PFSK-1 (cell line): Measurements from ENCODE around the gene DUOX2.

Experiments
- FOXP2 ChIP-seq: optimal IDR thresholded peaks from 2 replicates; pipeline ENCODE3; 2011; ENCODE audit warnings: borderline replicate concordance, control low read depth, inconsistent platforms; ENCODE audit not compliant: insufficient read depth; ENCODE audit errors: extremely low read length, extremely low read depth
- POLR2AphosphoS5 ChIP-seq: IDR thresholded peaks from 2 replicates; pipeline ENCODE4 v1.6.1; 2012; ENCODE audit warnings: low read depth, mild to moderate bottlenecking, control low read depth, low read length, moderate library complexity
- SIN3A ChIP-seq: IDR thresholded peaks from 2 replicates; pipeline ENCODE4 v1.6.1; 2012; ENCODE audit warnings: mild to moderate bottlenecking, low read length, moderate library complexity, borderline replicate concordance; ENCODE audit not compliant: insufficient read depth
- TAF1 ChIP-seq: IDR thresholded peaks from 2 replicates; pipeline ENCODE4 v1.6.1; 2012; ENCODE audit warnings: low read length, control low read depth, borderline replicate concordance; ENCODE audit not compliant: insufficient read depth
- TF ChIP-seq, protein P1 (sequence below), 2 experiments: IDR thresholded peaks; 2 replicates each; pipeline versions ENCODE4 v1.6.1 to v1.8.0; 2011 to 2012; ENCODE audit warnings: low read depth in 2 of 2, low read length in 2 of 2, control low read depth in 1 of 2, inconsistent platforms in 1 of 2, mild to moderate bottlenecking in 1 of 2, moderate library complexity in 1 of 2; ENCODE audit not compliant: insufficient read depth in 1 of 2

Gene DUOX2

DNA sequence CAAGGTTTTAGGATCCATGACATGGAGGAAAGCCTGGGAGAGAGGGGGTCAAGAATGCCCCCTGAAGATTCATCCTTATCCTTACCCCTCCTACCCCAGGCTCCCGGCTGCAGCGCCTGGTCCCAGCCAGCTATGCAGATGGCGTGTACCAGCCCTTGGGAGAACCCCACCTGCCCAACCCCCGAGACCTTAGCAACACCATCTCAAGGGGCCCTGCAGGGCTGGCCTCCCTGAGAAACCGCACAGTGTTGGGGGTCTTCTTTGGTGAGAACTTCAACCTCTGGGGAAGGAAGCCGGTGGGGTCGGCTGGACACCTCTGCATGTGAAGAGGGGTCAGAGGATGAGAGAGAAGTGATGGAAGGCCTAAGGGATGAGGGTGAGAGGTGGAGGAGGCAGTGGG lies 20.1 kb upstream of the DUOX2 start:
- no peak for TF ChIP-seq SIN3A
- no peak for TF ChIP-seq TAF1
- no peak for TF ChIP-seq FOXP2
- TF ChIP-seq, protein P1, sequence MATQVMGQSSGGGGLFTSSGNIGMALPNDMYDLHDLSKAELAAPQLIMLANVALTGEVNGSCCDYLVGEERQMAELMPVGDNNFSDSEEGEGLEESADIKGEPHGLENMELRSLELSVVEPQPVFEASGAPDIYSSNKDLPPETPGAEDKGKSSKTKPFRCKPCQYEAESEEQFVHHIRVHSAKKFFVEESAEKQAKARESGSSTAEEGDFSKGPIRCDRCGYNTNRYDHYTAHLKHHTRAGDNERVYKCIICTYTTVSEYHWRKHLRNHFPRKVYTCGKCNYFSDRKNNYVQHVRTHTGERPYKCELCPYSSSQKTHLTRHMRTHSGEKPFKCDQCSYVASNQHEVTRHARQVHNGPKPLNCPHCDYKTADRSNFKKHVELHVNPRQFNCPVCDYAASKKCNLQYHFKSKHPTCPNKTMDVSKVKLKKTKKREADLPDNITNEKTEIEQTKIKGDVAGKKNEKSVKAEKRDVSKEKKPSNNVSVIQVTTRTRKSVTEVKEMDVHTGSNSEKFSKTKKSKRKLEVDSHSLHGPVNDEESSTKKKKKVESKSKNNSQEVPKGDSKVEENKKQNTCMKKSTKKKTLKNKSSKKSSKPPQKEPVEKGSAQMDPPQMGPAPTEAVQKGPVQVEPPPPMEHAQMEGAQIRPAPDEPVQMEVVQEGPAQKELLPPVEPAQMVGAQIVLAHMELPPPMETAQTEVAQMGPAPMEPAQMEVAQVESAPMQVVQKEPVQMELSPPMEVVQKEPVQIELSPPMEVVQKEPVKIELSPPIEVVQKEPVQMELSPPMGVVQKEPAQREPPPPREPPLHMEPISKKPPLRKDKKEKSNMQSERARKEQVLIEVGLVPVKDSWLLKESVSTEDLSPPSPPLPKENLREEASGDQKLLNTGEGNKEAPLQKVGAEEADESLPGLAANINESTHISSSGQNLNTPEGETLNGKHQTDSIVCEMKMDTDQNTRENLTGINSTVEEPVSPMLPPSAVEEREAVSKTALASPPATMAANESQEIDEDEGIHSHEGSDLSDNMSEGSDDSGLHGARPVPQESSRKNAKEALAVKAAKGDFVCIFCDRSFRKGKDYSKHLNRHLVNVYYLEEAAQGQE (IDR thresholded peaks at IDR 0.05; ENCODE audit: insufficient read depth in 1 of 2, low read depth in 2 of 2, low read length in 2 of 2): no peak
- TF ChIP-seq POLR2AphosphoS5: no peak

DNA sequence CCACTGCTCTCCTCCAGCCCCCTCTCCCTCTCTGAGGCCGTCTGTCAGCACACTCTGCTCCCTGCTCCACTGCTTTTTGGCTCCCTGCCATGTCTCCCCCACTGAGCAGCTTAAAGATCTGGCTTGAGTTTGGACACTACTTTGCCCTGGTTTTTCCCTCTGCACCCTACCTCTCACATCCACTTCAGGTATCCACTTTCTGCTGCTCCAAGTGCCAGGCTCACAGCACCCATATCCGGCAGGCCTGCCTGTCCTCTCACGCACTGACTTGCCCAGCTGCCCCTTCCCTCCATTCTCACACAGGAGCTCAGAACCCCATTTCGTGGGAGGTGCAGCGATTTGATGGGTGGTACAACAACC lies 19.6 kb upstream of the DUOX2 start:
- TF ChIP-seq, protein P1 (IDR thresholded peaks at IDR 0.05; ENCODE audit: insufficient read depth in 1 of 2, low read depth in 2 of 2, low read length in 2 of 2): no peak
- TF ChIP-seq SIN3A: no peak
- TF ChIP-seq TAF1: no peak
- TF ChIP-seq FOXP2: no peak

DNA sequence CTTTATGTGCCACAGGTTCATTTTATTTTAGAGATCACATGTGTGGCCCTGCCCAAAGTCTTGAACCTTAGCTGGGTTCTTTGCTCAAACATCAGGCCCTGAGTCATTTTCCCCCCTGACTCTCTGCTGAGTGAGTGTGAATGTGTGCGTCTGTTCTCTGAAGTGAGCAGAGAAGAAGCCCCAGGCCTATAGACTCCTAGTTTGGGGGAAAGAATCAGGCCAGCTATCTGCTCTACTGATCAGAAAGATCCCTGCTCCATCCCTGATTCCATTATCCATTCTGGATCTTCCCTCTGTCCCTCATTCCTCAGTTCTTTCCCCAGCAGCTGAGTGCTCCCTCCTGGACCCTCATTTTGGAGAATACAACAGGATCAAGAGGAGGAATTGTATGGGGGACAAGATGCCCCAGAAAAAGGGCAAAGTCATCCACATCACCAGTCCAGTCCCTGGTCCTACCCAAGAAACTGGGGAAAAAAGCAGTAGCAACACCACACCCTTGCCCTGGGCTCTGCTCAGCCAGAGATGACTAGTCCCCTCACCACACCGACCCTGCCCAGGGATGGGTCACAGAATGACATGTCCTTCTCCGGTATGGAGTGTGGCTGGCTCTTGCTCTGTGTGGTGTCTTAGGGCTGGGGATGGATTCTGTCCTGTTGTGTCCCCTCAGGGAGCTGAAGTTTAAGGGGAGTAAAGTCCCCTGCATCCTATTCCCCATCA lies 19.0 kb upstream of the DUOX2 start:
- TF ChIP-seq, protein P1 (IDR thresholded peaks at IDR 0.05; ENCODE audit: insufficient read depth in 1 of 2, low read depth in 2 of 2, low read length in 2 of 2): no peak
- TF ChIP-seq SIN3A (no peak), POLR2AphosphoS5 (no peak), FOXP2 (no peak), TAF1 (no peak)

DNA sequence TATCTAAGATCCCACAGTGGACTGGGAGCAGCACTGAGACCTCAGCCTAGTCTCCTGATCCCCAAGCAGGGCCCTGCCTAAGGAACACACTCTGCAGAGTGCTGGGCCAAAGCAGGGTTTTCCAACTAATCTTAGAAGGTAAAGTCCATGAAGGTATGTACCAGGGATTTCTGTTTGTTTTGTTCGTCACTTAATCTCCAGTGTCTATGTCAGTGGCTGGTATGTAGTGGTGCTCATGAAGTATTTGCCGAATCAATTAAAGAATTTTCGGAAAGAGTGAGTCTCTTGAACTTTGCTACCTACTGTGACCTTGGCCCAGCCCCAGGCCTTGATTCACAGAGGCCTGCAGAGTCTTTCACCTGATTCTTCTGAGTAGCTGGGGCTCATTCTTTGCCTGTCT lies 17.5 kb upstream of the DUOX2 start:
- TF ChIP-seq, protein P1 (IDR thresholded peaks at IDR 0.05; ENCODE audit: insufficient read depth in 1 of 2, low read depth in 2 of 2, low read length in 2 of 2): no peak
- TF ChIP-seq TAF1 (no peak), POLR2AphosphoS5 (no peak), FOXP2 (no peak), SIN3A (no peak)
